NCI-H2081 treated with DMSO at 0.1 percent for 48 hours (cell line): Measurements from ENCODE around the gene GABARAPL2.

Experiments
- DNase-seq: peaks from one replicate; lab custom pipeline; 2025; lab: John Stamatoyannopoulos, UW

GABARAPL2 gene

DNA sequence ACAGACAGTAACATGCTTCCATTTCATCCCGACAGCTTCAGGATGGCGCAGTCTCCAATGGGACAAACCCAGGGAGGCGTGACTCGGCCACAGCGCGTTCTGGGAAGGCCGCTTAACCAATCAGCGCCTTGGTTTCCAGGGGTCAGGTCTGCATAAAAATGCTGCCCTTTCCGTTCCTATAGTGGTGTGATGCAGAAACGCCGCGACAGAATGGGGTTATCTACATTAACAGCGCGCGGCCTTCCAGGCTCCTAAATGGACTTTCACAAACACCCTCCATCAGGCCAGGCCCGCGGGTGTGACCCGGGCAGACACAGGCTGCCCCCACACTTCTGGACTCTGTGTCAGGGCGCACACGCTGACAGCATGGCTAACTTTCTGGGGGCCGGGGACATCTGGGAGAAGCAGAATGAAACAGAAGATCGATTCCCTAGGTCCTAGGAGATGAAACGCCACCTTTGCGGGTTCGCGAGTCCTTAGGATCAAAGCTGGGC, 10.9 kb upstream of the GABARAPL2 start:
- peak; percentile 5 for DNase-seq

DNA sequence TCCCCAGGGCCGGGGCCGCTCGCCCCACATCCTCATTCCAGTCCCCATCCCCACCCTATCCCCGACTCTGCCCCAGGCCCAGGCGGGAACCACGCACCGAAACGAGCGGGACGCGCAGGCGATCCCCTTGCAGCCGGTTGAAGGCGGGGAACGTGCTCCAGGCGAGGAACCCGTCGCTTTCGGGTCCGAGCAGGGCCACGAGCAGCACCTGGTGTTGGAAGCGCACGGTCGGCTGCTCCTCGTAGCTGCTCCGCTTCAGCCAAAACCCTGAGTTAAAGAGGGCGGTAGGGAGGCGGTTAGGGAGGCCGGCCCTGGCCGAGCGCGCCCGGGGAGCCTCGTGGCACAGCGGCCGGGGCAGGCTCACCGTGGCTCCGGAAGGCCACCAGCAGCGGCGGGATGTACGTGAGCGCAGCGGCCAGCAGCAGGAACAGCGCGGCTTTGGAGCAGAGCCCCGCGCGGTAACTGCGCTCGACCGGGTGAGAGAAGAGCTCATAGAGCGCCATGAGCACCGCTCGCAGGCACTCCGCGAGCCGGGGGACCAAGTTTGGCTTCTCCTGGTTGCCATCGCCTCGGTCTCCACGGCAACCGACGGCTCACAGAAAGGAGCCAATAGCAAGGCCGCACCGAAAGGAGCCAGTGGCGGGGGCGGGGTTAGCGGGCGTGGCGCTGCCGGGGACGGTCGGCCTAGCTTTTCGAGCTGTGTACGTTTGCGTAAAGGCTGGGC, 10.3 kb upstream of the GABARAPL2 start, which contains the start of gene TMEM231:
Gene TMEM231, minus strand, starts transcription at position 546 of the 724 bp plus-strand sequence. Its CDS starts 43 bp downstream, at position 503.
- DNase-seq: peak; percentile 27

DNA sequence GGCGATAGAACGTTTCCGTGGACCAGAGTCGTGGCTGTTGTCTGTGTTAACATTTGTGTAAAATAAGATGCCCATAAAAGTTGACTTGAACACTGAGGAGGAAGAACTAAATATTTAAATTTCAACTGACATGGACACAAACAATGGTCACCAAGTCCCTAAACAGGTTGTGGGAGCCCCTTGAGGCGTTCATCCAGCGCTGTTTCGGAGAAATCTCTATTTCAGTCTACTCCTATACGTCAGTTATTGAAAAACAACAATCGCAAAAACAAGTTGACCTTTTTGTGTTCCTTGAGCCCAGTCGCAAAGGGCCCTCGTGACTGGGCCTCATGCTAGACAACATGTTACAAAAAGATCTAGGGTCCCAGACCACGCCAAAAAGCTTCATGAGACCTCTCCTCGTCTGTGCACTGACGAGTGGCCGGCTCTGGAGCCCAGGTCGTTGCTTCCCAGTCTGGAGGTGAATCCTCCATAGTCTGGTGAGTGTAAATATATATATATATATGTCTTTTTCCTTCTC, 9.7 kb upstream of the GABARAPL2 start:
- DNase-seq: no peak

DNA sequence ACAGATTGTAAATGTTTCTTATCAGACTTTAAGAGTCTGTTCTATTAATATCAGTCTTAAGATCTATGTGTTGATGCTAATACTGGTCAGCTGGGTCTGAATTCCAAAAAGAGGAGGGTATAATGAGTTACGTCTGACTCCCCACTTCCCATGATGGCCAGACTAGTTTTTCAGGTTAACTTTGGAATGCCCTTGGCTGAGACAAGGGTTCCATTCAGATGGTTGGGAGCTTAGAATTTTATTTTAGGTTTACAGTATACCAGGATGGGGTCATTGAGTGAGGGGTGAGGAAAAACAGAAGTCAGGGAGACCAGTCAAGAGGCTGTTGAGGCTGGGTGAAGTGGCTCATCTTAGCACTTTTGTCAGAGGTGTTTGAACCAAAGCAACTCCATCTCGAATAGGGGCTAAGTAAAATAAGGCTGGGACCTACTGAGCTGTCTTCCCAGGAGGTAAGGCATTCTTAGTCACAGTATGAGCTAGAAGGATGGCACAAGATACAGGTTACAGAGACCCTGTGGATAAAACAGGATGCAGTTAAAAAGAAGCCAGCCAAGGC, 7.3 kb upstream of the GABARAPL2 start:
- no peak for DNase-seq

DNA sequence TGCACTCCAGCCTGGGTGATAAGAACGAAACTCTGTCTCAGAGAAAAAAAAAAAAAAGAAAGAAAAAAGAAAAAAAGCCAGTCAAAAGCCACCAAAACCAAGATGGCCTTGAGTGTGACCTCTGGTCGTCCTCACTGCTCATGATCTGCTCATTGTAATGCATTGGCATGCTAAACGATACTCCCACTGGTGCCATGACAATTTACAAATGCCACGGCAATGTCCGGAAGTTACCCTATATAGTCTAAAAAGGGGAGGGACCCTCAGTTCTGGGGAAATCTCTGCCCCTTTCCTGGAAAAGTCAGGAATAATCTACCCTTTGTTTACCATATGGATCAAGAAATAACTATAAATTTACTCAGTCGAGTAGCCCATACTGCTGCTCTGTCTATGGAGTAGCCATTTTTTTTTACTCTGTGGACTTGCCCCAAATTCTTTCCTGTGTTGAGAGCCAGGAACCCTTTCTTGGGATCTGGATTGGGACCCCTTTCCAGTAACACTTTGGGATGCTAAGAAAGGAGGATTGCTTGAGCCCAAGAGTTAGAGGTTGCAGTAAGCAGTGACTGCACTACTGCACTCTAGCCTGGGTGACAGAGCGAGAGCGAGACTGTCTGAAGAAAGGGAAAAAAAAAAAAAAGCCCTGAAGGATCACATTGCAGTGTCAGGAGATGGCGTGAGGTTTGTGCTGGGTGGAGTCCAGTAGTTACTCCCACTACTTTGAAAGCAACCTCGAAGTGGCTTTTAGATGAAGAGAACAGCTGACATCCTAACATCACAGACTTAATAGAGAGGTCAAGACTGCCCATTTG, 6.4 kb upstream of the GABARAPL2 start:
- no peak for DNase-seq

DNA sequence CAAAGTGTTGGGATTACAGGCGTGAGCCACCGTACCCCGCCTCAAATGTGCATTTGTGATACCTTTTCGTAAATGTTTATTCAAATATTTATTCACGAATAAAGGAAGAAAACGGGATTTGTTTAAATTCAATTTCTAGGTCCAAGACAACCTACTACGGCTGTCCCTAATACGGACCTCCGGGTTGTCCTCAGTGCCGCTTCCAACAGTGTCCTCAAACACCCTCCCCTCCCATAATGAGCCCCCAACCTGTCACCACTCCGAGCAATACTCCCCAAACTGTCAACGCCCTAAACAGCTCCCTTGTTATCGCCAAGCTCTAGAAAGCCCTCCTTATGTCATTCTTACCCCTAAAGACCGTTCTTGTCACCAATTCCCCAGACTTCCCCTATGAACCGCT, 539 bp upstream of the GABARAPL2 start:
- no peak for DNase-seq

DNA sequence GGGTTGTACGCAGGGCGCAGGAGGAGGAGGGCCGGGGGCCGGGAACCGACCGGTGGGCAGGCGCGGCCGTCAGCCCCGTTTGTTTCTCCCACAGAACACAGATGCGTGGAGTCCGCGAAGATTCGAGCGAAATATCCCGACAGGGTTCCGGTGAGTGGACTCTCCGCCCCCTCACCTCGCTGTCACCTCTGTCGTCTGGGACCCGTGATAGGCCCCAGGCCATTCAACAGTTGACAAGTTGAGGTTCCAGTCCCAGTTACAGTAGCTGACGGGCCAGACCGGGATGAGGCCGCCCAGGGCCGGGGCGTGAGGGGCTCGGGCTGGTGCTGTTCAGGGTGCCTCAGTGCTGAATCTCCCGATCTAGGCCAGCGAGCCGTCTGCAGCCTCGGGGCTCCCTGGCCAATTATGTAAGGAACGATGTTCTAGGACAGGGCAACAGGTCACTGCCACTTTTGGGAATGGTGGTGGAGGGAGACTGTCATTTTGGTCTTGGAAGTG, 628 bp downstream of the GABARAPL2 start:
- no peak for DNase-seq

DNA sequence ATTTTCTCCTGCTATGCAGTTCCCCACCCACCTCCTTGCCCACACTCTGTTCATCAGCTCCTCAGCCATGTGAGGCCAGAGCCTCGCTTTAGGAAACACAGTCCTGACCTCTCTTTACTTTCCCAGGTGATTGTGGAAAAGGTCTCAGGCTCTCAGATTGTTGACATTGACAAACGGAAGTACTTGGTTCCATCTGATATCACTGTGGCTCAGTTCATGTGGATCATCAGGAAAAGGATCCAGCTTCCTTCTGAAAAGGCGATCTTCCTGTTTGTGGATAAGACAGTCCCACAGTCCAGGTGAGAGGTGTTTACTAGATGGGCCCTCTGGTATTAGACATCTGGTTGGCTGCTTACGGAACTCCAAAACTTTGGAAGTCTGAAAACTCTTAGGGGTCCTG, 1.7 kb downstream of the GABARAPL2 start:
- no peak for DNase-seq

DNA sequence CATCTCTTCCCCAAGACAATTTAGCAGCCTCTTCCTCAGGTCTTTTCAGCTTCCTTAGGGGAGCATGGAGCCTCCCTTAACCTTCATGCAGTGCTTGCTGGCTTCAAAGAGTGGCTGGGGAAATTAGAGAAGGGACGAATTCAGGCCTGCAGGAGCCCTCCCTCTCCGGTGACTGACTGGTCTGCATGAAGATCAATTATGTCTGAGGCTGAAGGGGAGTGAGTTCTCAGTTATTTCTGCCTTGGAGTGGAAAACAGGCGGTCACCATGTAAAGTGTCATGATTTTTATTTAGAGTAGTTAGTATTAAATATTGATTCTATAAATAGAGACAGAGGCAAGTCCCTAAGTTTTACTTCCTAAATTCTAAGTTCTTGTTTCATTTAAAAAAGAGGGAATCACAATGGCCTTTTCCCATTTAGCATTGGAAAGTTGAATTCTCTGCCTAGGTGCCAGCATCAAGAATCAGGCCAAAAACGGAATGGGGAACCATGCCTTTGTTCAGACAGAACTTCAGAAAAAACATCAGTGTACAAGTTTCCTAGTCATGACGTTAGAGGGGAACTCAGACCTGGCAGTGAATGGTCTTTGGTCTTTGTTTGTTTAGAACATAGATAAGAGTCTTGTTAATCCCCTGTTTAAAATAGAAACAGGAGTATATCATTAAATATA, 4.4 kb downstream of the GABARAPL2 start:
- DNase-seq: no peak

DNA sequence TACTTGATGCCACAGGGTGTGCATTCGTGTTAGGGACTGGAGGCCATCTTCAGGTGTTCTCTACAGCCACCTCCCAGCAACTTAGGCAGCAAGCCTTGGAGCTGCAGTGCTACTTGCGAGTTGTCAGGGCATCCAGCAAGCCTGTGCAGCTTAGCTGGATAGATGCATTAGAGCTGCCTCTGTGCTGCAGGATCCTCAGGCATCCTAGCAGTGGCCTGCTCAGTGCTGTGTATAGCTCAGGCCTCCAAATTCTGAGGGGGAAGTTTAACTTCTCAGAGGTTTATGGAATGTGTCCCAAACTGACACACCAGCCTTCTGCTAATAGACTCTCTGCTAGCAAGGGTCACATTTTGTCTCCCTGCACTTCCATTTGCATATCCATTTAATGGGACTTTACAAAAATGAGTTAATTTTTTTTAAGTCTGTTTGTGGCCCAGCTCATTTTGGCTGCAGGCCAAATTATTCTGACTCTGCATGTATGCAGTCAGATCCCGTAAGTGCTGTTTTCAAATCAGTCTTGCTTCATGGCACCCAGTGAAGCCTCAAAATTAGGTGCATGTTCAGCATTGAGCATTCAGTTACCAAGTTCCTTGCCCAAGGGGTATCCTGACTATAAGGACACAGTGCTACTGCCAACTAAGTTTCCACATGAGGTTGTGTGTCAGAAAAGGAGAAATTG, 6.8 kb downstream of the GABARAPL2 start:
- DNase-seq: no peak

DNA sequence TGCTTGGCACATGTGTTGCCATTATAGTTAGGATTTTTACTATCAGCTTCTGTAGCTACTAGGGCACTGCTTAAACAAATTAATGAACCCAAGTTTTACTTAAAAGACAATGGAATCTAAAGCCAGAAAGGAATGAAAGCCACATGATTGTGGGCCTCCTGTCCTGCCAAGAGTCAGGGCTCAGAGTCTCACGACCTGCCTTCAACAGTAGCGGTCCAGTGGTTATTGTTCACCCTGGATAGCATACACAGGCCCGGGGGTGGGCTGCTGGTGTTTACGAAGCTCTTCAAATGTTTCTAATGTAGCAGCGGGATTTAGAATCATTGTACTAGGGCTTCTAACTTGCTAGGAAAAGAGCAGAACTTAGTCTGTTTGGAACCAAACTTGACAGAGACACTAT, 7.8 kb downstream of the GABARAPL2 start:
- no peak for DNase-seq

DNA sequence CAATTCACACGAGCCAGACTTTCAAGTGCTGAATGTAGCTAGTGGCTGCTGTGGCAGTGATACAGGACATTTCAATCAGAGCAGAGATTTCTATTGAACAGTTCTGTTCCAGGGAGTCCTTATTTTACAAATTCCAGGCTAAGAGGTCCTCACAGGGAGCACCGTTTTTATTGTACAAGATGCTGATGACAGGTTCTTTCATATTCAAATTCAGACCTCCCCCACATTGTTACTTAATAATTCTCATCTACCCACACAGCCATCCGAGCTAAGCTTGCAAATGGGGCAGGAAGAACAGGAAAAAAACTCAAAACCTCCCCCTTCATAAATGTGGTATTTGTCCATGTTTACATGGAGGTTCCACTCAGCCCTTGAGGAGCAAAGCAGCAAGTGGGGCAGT, 9.8 kb downstream of the GABARAPL2 start:
- no peak for DNase-seq

DNA sequence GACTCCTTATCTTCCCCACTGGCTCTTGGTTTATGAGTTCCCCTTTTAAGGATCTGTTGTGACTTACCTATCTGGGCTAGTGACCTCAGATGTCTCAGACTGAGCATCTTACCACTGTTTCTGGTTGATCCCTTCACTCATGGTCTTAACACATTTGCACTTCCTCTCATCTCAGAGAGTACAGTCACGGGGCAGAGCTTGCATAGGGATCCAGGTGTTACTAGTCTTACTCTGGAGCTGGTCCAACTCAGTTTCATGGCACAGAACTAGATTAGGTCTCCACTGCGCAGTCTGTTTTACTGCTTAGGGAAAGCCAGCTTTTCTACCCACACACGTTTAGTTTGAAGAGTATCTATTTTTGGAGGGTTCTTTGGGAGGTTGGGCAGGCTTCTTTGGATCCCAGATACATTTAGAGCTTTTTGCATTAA, 10.2 kb downstream of the GABARAPL2 start:
- no peak for DNase-seq

DNA sequence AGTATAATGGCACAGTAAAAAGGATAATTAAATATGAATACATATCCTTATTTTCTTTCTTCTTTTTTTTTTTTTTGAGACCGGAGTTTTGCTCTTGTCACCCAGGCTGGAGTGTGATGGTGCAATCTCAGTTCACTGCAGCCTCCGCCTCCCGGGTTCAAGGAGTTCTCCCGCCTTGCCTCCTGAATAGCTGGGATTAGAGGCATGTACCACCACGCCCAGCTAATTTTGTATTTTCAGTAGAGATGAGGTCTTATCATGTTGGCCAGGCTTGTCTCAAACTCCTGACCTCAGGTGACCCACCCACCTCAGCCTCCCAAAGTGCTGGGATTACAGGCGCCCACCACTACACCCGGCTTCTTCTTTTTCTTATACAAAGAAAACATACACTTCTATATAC, 12.0 kb downstream of the GABARAPL2 start:
- no peak for DNase-seq

DNA sequence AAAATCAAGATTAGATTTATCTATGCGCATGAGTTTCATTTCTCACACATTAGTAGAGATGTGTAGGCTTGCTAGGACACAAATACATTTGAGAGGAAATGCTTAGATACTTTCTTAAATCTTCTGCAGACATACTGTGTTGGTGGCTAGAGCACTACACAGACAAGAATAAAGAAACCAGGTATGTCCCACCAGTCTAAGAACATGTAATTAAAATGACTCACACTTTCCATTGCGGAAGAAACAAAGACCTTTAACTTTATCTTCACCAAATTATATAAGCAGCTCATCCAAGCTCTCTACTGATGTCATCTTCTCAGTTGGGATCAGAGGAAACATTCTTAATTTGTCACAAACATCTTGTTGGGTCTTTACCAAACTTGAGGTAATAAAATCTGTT, 12.5 kb downstream of the GABARAPL2 start:
- DNase-seq: no peak

DNA sequence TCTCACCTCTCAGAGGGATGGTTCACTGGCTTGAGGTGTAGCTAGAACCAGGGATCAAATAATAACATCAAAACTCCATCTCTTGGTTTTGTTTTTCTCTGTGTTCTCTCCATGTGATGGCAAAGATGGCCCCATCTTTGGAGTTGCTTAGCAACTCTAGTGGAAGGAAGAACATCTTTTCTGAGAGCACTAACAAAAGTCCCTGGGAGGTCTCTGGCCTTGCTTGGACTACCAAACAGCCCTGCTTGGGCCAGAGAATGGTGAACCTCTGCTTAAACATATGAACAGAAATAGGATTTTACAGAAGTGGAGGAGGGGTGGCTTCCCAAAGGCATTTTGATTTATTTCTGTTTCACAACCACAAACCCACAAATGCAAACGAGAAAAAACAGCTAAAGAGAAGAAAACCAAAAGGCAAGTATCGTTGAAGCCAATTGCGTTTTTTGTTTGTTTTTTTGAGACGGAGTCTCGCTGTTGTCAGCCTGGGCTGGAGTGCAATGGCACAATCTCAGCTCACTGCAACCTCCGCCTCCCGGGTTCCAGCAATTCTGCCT, 13.2 kb downstream of the GABARAPL2 start:
- no peak for DNase-seq

DNA sequence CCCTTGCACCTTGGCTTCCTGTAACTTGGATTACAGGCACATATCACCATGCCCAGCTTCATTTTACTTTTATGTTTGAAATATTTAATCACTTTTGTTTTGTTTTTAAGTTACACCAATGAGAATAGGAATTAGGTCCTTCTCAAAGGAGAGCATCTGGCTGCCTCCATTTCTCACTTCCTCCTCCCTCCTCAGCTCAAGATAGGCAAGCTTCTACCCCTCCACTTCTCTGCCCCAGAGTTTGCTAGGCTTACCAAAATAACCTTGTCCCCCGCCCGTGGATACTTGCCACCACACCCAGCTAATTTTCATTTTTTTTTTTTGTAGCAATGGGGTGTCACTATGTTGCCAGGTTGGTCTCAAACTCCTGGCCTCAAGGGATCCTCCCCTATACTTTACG, 17.9 kb downstream of the GABARAPL2 start:
- DNase-seq: no peak

DNA sequence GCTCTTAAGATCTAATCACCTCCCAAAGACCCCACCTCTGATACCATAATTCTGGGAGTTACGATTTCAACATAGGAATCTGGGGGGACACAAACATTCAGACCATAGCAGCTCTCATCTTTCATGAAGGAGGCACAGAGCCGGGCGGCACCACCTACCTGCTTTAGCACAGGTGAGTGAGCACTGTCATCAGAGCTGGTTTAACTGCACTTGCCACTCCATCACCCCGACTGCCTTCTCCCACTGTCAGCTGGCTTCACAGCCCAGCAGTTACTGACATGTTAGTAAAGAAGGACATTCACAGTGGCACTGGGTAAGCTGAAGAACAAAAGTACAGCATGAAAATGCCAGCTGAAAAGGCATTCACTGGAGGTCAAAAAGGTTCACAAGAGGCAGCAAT, 22.5 kb downstream of the GABARAPL2 start:
- no peak for DNase-seq

DNA sequence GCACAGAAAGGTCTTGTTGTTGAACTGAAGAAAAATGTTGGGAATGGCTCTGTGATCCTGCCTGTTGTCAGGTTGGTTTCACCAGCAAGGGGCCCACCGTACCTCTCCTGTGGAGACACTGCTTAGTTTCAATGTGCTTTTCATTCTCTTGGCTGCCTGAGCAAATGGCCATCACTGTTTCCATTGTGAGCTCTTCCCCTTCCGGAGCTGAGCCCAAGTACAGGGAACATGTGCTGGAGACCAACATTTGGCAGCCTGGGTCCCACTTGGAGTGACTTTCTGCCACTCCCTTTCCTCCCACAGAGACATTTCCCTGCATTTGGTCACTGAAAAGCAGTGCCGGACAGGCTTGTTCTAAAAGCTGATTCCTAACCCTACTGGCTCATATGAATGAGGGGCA, 23.1 kb downstream of the GABARAPL2 start:
- no peak for DNase-seq

DNA sequence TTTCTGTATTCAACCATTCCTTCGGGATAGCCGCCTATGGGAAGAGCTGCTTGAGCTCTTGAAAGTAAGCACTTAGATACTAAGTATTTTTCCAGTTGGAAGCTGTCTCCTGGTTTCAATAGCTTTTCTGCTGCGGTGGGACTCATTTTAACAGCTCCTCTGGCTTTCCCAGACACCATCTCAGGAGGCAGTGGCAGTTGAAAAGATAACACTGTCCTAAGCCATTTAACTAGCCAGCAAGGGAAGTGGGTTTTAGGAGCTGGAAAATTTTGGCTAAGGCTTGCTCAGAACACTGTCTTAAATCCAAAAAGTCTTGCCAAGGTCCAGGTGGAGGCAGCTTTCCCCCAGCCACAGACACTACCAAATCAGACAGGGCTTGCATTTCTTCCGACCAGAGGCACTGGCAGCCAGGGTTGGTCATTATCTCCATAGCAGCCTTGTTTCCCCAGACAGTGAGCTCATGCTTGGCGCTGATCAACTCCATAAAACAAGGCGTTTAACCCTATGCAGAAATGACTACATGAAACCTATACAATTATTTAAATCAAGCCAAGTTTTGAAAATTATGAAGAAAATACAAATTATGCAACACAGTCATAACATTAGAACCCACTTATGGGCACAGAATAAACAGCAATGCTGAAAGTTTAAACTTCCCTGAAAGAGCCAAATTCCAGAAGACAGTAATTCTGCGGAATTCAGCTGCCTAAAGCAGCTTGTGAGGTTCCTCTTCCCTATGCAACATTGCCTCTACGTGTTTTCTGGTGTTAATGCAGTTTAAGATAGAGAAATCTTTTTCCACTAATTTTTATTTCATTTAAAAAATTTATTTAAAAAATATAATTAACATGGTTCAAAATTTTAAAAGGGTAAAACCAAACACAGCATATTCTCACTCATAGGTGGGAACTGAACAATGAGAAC, 25.0 kb downstream of the GABARAPL2 start:
- no peak for DNase-seq
